GM21737 (cell line): ENCODE measurements around the gene CADM1.

Experiments used
- ATAC-seq: cut with Tn5 transposase; IDR thresholded peaks from one replicate; pipeline ENCODE4 v1.9.1; 2021; ENCODE audit warnings: mild to moderate bottlenecking, moderate library complexity; ENCODE audit not compliant: unreplicated experiment

The CADM1 gene

DNA sequence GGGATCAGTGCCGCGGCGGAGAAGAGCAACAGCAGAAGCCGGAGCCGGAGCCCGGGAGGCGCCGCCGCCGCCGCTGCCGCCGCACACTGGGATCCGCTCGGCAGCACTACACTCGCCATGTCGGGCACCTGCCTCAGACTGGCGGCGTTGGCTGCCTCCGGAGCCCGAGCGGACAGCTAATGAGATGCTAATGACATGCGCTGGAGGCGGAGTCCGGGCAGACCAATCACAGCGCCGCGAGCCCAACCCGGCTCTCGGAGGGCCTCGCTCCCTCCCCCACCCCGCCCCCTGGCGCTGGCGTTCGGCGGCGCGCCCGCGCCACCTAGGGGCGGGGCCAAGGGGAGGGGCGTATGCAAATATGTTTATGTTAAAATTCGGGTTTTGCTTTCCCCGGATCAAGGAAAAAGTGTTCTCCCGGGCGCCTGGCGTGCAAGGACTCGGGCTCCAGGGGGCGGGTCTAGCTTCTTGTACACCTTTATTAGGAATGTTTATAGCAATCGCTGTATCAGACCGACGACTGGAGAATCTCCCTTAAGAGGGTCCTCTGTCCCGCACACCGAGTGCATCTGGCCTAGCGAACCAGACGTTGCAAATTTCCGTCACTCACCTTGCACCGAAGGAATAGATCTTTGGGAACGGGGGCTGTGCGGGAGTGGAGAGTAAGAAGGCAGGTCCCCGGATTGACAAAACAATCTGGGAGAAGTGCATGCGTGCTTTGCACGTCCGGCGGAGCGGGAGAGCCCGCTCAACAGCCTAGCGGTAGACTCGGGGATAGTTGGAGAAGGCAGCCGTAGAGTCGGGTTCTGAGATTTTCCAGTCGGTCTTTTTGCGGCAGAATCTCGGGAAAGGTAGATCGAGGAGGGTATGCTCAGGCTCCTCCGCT lies at the start of gene CADM1:
Gene CADM1, minus strand, starts transcription at position 140 of the 883 bp plus-strand sequence.
- no peak for ATAC-seq

DNA sequence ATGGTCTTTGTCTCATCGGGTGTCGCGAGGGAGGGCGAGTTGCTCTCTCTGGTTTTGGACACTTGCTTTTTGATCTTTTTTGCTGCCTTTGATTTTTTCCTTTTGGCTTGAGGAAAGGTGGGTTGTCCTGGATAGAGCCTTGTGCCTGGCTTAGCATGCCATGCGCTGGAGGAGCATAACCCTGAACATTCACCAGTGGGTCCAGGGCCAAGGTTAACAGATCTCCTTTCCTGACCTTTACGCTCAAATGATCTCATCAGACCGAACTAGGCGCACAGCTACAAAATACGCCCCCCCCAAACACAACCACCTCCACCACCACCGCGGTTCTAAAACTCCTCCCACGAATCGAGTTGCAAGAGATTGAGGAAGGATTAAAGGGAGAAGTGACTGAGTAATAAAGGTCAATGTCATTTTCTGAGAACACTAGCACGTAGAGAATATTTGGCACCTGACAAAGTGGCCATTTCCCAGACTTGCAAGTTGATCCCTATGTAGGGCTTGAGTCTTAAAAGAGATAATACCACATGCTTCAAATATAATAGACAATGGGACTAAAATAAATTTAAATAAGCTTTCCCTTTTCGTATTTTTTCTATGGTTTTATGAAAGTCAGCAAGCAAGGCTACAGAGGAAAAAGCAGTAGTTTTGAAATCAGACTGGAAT lies 48.7 kb upstream of the CADM1 start:
- no peak for ATAC-seq

DNA sequence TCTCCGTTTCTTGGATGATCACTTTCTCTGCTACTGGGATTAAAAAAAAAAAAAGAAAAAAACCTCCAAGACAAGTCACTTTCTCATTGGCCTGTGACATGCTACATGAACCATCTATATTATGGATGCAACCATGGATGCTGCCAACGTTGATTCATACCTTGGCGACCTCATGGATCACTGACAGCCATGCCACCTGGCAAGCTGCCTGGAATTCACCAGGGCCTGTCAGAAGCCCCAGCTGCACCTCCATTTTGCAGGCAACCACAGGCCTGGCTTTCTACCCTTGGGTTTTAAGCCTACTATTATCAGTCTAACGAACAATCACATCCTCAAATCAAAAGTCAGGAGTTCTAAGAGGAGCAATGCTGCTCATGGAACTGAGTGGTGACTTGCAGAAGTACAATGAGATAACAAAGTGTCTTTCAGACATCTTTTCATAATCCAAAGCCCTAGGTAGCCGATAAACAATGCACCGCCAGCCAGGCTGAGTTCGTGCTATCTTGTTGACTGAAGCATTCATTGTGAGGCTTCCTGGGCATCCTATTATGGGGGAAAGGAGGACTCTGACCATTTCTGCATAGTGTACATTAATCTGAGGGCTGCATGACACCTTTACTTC lies 48.0 kb upstream of the CADM1 start:
- ATAC-seq: no peak

DNA sequence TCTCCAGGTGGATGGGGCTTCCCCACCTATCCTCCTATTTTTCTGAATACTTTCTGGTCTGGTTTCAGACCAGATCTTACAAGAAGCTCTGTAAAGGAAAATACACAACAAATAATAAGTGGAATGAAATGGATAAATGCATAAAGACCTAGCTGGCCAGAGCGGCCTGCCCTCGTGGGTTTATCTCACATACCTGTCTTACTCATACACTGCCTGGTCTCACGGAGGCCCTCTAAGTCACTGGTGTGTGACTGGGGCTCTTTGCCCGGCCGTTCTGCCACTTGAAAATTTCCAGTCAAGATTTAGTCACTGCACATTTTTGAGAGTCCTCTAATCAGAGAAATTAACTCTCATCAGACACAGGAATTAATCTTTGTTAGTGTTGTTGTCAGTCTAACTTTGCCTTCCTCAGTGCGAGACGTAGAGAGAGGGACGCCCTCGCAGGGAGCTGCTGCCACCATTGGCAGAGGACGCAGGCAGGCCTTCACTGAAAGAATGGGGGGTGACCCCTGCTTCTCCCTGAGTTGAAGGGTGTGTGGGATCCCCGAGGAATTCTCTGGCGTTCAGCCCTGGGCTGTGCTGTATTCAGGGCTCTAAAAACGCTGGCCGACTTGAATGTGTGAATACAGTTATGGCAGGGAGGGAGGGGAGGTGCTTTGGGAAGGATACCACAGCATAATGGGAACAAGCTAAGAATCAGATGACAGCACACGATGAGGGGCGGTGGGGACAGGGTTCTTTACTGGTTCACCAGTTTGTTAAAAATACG lies 46.3 kb upstream of the CADM1 start:
- no peak for ATAC-seq

DNA sequence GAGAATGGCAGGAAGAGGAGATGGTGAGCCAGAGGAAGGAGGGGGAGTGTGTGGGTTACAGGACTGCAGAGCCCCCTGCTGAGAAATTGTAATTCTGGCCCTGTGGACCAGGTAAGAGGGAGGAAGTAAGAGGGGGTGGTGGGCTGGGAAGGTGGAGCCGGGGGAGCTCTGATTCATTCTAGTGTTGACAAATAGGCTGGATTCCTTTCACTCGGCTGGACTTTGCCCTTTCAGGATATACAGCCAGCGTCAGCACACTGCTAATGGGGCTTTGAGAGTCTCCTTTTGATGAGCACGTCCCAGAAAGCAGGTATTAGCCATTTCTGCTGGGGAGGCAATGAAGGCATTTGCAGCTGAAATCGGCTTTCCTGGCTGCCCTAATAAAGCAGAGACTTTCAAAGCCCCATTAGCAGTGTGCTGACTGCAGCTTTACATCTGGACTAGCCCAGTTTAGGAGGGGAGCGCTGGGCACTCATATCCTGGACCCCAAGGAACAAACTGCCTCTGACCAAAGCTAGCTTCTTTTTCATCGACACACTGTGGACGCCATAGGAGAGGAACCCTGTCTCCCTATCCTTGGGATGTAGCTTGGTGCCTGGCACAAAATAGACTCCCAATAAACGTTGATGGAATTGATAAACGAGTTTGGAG lies 44.8 kb upstream of the CADM1 start:
- ATAC-seq: no peak

DNA sequence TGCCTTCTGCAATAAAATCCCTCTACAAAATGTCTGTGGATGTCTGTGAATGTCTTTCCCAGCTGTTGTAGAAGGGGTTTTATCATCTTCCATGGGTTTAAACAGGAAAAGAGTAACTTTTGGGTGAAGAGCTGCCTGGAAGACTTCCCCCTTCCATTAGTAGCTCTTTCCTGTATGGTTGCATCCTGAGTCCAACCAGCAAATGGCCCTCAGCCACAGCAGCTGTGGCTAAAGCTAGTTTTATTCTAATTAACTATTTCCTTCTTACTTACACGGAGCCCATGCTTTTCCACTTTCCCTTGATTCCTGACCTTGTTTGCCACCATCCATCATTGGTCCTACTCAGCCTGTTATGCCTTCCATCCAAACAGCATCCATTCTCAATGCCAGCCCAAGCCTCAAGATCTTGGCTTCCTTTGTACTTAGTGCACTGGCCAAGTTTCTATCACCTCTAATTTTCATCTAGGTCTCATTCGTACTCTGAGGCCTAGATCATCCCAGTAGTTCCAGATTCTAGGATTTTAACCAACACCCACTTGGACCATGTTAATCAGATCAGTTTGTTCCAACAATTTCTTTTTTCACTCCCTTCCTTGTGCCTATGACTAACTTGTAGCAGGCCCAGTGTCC lies 41.5 kb upstream of the CADM1 start:
- no peak for ATAC-seq

DNA sequence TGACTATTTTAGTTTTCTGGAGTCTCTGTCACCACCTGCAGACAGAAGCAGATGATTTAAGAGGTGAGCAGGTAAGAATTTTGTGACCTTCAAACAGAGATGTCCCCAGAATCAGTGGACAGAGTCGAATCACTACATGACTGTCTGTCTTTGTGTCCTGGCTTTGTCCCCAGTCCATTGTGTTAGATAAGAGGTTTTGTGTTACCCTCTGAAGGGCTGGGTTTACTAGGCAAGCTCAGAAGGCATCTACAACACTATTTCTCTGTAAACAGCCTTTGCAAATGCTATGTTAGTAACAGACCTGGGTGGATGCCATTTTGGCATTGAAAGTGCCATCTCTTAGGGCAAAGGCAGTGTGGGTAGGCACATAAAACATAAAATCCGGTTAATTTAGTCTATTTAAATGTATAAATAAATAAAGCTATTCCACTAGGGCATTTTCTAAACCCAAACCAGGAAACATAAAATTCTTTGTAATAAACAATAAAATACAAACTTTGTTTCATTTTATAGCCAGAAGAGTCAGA lies 40.3 kb upstream of the CADM1 start:
- no peak for ATAC-seq

DNA sequence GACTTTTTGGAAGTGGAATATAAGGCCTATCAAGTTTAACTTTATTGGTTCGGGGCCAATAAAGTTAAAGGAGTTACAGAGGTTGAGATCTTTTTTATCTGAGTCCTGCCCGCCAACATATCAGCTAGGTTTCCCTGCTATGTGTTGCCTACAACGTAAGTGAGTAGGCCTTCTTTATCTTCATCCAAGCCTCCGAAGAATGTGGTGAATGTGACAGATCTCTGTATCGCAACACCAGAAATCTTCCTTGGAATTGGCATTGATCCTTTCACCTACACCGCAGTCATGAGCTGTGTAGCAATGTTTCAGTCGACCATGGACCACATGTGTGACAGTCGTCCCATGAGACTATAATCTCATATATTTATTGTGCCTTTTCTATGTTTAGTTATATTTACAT lies 37.3 kb upstream of the CADM1 start:
- ATAC-seq: no peak

DNA sequence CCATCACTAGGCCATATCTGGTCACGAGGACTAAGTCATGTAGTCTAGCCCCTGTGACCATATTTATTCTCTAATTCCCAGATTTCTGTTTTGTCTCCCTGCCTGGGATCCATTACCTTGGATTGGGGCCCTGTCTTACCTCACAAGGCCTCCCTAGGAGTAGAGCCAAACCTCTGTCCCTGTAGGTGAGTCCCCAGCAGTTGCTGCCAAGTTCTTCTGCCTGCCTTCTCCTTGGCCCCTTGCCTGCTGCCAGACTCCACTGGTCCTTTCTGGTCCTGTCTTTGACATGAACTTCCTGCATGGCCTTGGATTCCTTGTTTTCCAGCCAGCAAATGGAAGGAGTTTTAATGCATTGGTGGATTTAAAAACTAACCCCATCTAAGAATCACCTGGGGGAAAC lies 35.6 kb upstream of the CADM1 start:
- ATAC-seq: no peak

DNA sequence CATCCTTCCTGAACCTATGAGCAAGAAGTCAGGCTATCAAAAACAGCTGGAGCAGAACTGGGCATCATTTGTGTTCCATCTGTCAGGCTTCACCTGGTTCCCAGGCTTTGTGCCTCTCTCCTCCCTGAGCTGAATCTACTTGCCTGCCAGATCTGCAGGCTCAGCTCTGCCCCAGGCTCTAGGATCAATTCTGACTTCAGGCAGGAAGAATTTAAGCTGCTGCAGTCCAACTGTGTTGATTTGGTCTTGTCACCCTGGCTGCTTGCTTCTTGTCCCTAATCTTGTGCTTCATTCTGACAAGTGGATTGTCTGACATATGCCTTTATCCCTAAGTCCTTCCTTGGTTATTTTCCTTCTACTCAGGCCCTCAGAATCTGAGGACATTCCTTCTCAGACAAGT lies 31.6 kb upstream of the CADM1 start:
- no peak for ATAC-seq

DNA sequence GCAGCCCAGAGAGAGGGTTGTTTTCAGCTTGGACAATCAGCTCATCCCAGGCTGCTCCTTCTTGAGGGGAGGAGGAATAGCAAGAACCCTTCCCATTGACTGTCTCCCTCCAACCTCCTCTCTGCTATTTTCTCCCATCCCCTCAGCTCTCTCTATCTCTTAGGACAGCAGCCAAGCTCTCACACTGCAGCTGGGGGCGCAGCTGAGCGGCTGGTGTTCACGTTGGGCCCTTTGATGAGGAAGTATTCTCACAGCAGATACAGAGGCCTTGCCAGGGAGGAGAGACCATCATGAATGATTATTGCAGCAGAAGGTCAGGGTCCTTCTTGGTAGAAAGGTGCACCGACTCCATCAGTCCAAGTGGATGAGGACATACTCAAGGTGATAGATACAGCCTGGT lies 26.5 kb upstream of the CADM1 start:
- no peak for ATAC-seq

DNA sequence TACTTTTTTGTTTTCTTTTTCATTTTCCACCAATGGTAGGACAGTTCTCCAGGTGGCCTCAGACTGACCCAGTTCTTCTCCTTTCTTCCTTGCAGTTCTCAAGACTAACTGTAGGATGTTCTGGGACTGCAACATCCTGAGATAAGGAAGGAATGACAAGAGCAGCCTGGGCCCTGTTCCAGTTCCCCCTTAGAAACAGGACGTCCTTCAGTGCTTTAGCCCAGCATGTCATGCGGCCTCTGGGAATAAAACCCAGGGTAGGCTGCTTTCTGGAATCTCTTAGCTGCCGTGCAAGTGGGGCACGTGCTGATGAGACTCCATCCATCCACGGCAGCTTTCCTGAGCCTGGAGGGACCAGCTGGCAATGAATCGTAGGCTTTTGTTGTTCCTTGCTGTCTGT lies 24.0 kb upstream of the CADM1 start:
- no peak for ATAC-seq

DNA sequence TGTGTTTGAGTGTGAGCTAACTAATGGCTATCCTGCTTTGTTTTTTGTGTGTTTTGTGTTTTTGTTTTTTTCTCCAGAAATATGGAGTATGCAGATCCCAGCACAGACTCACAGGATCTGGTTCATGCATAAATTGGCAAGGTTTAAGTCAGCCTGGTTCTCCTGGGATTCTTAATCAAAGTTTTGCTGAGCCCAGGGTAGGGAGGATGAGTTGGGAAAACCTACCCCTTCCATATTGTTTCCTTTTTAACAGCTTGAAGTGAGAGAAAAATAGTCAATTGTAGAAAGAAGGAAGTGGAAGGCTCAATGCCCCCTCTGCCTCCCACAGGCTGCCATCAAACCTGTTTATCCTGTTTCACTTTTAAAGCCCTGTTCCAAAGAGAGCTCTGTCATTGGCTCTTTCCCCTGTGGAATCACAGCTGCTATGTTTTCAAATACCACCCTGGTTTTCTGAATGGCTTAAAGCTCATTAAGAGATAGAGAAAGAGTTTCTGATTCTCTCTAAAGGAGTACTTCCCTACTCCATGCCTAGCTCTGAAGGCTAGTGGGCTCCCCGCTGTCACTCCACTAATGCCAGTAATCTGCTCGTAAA lies 23.4 kb upstream of the CADM1 start:
- ATAC-seq: no peak

DNA sequence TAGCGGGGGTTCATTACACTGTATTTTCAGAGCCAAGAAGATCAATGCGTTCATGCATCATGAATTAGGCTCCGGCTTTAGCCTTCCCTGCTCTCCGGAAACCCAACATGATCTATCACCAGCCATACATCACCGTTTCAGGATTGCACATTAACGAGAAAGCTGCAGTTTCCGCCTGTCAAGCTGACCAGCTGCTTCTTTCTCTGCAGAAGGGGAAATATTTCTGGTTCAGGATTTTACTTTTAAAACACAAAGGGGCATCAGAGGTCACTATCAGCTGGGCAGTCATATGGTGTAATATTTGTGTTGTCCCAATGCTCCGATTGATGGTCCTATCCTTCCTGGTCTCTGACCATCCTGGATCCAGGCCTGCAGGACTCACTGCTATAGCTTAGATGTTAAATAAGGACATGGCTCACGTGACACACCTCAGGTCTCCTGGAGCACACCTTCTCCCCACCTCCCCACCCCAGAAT lies 21.4 kb upstream of the CADM1 start:
- ATAC-seq: no peak

DNA sequence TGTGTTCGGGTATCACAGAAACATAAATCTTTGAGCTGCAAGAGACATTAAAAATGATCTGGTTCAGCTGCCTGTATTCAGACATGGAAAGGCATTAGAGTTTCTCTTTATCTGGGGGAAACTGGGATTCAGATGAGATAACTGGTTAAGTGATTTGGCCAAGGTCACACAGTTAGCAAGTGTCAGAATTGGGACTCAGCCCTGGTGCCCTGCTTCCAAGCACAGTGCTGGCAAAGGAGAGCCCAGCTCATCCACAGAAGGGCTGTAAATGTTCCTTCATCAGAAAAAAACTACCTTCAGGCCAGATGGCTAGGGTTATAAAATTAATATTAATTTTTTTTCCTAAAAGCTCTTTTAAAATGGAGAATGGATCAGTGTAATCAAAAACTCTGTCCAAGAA lies 20.4 kb upstream of the CADM1 start:
- ATAC-seq: no peak

DNA sequence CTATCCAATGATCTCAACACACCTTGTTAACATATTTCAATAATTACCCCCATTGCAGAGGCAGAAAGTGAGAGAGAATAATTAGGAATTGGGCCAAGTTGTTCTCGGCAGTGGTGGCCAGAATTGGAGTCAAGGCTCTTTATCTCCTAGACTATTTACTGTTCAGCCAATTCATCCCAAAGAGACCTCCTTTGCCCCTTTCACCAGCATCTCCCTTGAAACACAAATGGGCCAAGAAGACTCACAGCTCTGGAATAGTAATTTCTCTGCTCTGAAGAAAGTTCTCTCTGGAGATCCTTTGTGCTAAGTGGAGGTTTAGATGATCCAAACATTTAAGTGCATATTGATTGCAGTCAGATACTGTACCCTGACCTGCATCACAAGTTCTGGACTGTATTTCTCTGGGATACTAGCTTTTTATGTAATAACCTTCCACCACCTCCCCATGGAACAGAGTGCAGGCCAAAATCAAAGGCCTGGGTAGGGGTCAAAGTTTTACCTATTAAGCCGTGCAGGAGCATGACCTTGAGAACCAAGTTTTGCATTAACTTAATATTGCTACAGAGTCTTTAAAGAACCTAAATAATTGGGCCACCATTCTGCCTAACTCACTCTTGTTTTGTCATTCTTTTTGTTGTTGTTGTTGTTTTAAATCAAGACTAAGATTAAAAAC lies 19.6 kb upstream of the CADM1 start:
- no peak for ATAC-seq

DNA sequence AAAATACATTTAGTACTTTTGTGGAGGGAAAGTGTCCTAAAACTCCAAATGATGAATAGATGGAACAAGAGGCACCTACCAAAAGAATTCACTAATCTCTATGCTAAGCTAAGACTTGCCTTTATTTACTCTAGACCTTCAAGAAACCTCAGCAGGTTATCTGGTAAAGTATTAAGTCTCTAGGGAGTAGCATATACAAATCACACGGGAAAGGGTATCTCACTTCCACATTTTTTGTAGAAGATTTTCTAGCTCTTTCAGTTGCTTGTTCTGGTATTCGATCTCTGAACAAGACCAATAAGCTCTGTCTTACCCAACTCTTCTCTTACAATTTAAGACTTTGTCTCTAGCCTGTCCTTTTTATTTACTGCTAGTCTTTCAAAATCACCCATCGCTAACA lies 18.1 kb upstream of the CADM1 start:
- no peak for ATAC-seq

DNA sequence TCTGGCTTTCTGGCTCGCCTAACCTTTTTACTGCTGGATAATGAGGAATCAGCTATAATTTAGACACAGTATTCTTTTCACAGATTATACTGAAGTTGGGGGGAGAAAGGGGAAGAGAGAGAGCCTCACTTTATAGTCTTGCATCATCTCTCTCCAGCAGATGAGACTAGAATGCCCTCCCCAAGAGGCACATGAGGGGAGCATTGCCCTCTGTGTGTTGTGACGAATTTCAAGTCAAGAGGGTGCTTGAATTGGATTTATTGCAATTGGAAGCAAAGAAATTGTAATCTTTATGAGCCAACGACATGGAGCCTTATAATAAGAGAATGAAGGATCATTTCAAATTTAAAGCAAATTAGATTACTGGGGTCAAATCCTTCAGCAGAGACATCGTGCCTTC lies 17.6 kb upstream of the CADM1 start:
- ATAC-seq: no peak
